SIG-M5 treated with dmso at 0.1 percent for 504 hours (cell line): ENCODE results near the gene TTN.
A peak's percentile ranks its signal among the peaks of the same experiment; 100 is the strongest.

Source experiments
- DNase-seq: peaks from one replicate; lab custom pipeline; 2025; ENCODE audit not compliant: unreplicated experiment; lab: John Stamatoyannopoulos, UW

The TTN gene

GRCh38 chr2:178747767-178748166 is 59.5 kb downstream of the TTN start:
- DNase-seq, result no peak

GRCh38 chr2:178734518-178734917 is 72.7 kb downstream of the TTN start:
- DNase-seq, result no peak

GRCh38 chr2:178733975-178734374 is 73.2 kb downstream of the TTN start:
- no peak for DNase-seq

- no peak for DNase-seq
Measured at GRCh38 chr2:178732913-178733312, 74.3 kb downstream of the TTN start.

GRCh38 chr2:178731300-178731699 is 75.9 kb downstream of the TTN start:
- no peak for DNase-seq

- DNase-seq, result no peak
Measured at GRCh38 chr2:178730049-178730448, 77.2 kb downstream of the TTN start.

- DNase-seq, result no peak
Measured at GRCh38 chr2:178723786-178724346, 83.4 kb downstream of the TTN start.

GRCh38 chr2:178722296-178722695 is 84.9 kb downstream of the TTN start:
- DNase-seq, result no peak

GRCh38 chr2:178718988-178719387 is 88.2 kb downstream of the TTN start:
- no peak for DNase-seq

- no peak for DNase-seq
Measured at GRCh38 chr2:178718283-178718682, 88.9 kb downstream of the TTN start.

- no peak for DNase-seq
Measured at GRCh38 chr2:178716394-178716793, 90.8 kb downstream of the TTN start.

GRCh38 chr2:178715366-178715765 is 91.9 kb downstream of the TTN start:
- DNase-seq, result no peak

GRCh38 chr2:178707476-178707875 is 99.7 kb downstream of the TTN start:
- DNase-seq, result no peak

GRCh38 chr2:178704876-178705275 is 102.3 kb downstream of the TTN start:
- no peak for DNase-seq

- no peak for DNase-seq
Measured at GRCh38 chr2:178702361-178702760, 104.9 kb downstream of the TTN start.

- DNase-seq, result peak; percentile 43
Measured at GRCh38 chr2:178700922-178701342, 106.3 kb downstream of the TTN start.

- DNase-seq, result no peak
Measured at GRCh38 chr2:178700136-178700535, 107.1 kb downstream of the TTN start.

- no peak for DNase-seq
Measured at GRCh38 chr2:178692845-178693244, 114.4 kb downstream of the TTN start.

- no peak for DNase-seq
Measured at GRCh38 chr2:178689808-178690207, 117.4 kb downstream of the TTN start.

GRCh38 chr2:178683877-178684276 is 123.3 kb downstream of the TTN start:
- no peak for DNase-seq

GRCh38 chr2:178681081-178681480 is 126.1 kb downstream of the TTN start:
- no peak for DNase-seq

- DNase-seq, result no peak
Measured at GRCh38 chr2:178679891-178680290, 127.3 kb downstream of the TTN start.

GRCh38 chr2:178677599-178677998 is 129.6 kb downstream of the TTN start:
- no peak for DNase-seq

GRCh38 chr2:178676046-178676445 is 131.2 kb downstream of the TTN start:
- no peak for DNase-seq
